Measurements from ENCODE around the gene HOXA6. TPM values are rescaled to one million over a fixed set of nuclear protein-coding genes. Genes with fewer than 3 reads are reported as not detected.

The HOXA6 gene
- total RNA-seq, 1 experiment from 2014 or later = not detected

GRCh38 chr7:27154901-27155815, 7.6 kb upstream of the HOXA6 start:
- Histone ChIP-seq H3K9me3 (ENCODE audit: control insufficient read depth, low read depth, low read length) (no peaks in the 10 kb centered on the region), H2BK5ac (ENCODE audit: insufficient read length, low read length) (no peak overlapping the region), H3K4ac (ENCODE audit: low read depth, low read length) (no peak overlapping the region), H3K23me2 (ENCODE audit: insufficient read length, low read depth, low read length, poor library complexity, severe bottlenecking) (no peaks in the 10 kb centered on the region), H3K27me3 (ENCODE audit: insufficient read depth, low read length) (peaks cover 99% of the 10 kb centered on the region), H3K79me2 (ENCODE audit: insufficient read depth, low read length) (no peaks in the 10 kb centered on the region), H3K18ac (ENCODE audit: insufficient read length, low read depth, low read length) (no peak overlapping the region), H2BK20ac (ENCODE audit: low read depth, low read length, poor library complexity, severe bottlenecking) (no peak overlapping the region), H3K56ac (ENCODE audit: insufficient read length, low read depth, low read length) (no peak overlapping the region), H2BK120ac (ENCODE audit: low read depth, low read length, poor library complexity, severe bottlenecking) (no peak overlapping the region), H3K9ac (ENCODE audit: extremely low read depth, insufficient read length, low read length) (no peak overlapping the region), H4K91ac (ENCODE audit: insufficient read length, low read depth, low read length) (no peak overlapping the region), H2AK5ac (ENCODE audit: insufficient read length, low read length) (no peak overlapping the region), H3K79me1 (ENCODE audit: insufficient read depth, low read depth, low read length, poor library complexity, severe bottlenecking) (no peaks in the 10 kb centered on the region), H2BK15ac (ENCODE audit: low read depth, low read length) (no peak overlapping the region), H4K20me1 (ENCODE audit: control insufficient read depth, insufficient read depth, insufficient read length) (no peaks in the 10 kb centered on the region), H3K4me1 (ENCODE audit: insufficient read depth, low read length) (no peaks in the 10 kb centered on the region), H3K23ac (ENCODE audit: insufficient read length, low read depth, low read length) (no peak overlapping the region), H2BK12ac (ENCODE audit: insufficient read length, low read depth, low read length) (no peak overlapping the region), H4K5ac (ENCODE audit: insufficient read length, low read depth, low read length) (no peak overlapping the region), H3K27ac (ENCODE audit: insufficient read length, low read depth, low read length) (no peak overlapping the region), H3T11ph (ENCODE audit: low read length) (no peak overlapping the region), H2AFZ (ENCODE audit: low read length) (no peak overlapping the region), H3K14ac (ENCODE audit: insufficient read depth, low read length) (no peak overlapping the region; the same call in 1 of the 2 replicates), H3K4me2 (ENCODE audit: insufficient read depth, insufficient read length, low read length) (no peak overlapping the region), H4K8ac (replicated peaks; ENCODE audit: insufficient read length, low read depth, low read length) (no peak overlapping the region)
- Mint-ChIP-seq H3K4me3 (peak overlapping the region in 1 of 2 experiments; percentile 52; a peak in 1 of 5 replicates), H3K4me1 (peaks cover 13 to 22% of the 10 kb centered on the region in 2 experiments), H3K36me3 (ENCODE audit: insufficient read depth in 1 of 3, low read depth in 3 of 3) (peaks cover 0 to 6% (median 0%) of the 10 kb centered on the region in 3 experiments; a peak in 3 of 7 replicates), H3K27me3 (ENCODE audit: low read depth) (peaks cover 100% of the 10 kb centered on the region), H3K27ac (no peak overlapping the region), H3K9me3 (peaks cover 16 to 29% of the 10 kb centered on the region in 2 experiments)
- TF ChIP-seq CTCF (conservative IDR thresholded peaks at IDR 0.05) = no peak
- no CpG with 5 or more reads among the region's 48 CpGs for WGBS (ENCODE audit: extremely low coverage, insufficient read length, low lambda C conversion rate)
- no peak for DNase-seq

All from H9 (cell line).